ENCODE results near the gene APEX1.
"Not testable (repeated sequence)": the region's sequence is repeated elsewhere in the genome, so short reads cannot be mapped to it uniquely, and the experiment has no call there.

Gene APEX1

DNA sequence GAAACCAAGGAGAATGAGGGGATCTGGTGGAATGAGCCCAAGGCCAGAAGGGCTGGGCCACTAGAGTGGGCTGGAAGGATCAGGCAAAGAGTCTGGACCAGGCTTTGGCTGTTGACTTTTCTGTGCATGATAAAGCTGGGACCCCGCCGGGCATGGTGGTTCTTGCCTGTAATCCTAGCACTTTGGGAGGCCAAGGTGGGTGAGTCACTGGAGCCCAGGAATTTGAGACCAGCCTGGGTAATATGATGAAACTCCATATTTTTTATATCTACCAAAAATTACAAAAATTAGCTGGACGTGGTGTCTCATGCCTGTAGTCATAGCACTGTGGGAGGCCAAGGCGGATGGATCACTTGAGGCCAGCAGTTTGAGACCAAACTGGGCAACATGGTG is 18.7 kb upstream of the APEX1 start:
- DNase-seq, result no peak

- no peak for DNase-seq
Measured at GRCh38 chr14:20438664-20439063, 16.4 kb upstream of the APEX1 start.

- DNase-seq, result no peak
Measured at GRCh38 chr14:20440465-20440864, 14.6 kb upstream of the APEX1 start.

DNA sequence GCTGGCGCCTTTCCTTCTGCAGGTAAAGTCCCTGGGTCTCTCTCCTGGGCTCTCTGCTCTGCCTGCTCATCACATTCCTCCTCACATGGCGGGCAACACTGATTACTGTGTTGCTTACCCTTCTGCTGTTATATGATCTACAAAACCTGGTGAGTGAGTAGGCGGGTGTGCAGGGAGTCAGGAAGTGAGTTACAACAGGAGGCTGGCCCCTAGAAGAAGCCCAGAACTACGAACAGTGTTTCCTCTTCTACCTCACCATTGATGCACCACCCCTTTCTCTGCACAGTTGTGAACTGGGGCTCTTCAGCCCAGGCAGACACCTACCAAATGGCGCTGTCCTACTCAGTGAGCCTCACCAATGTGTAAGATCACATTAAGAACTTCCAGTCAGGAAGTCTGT is 14.1 kb upstream of the APEX1 start:
- DNase-seq, result no peak

- DNase-seq, result no peak
Measured at GRCh38 chr14:20441461-20441860, 13.6 kb upstream of the APEX1 start.

DNA sequence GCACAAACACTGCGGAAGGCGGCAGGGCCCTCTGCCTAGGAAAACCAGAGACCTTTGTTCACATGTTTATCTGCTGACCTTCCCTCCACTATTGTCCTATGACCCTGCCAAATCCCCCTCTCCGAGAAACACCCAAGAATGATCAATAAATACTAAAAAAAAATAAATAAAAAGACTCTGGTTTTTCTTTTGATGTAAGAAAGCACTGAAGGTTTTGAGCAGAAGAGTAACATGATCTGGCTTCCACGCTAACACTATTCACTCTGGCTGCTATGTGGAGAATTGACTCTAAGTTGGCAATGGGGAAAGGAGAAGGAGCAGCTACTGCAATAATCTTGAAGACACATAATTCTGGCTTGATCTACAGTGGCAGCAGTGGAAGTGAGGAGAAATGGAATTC is 11.4 kb upstream of the APEX1 start:
- DNase-seq, result not testable (repeated sequence)

DNA sequence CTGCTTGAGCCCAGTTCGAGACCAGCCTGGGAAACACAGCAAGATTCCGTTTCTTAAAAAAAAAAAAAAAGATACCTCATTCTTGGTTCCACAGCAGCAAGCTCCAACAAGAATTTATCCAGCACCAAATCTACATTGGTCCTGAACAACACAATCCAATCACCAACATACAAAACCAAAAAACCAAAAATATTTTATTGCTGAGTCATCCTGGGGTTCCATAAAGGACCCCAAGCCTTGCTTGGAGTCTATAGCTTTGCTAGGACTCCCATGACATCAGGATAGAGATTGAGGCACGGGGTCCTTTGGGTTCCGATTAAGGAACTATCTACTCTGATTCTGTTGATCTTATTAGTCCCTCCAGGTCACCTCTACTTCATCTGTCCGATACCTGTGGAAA is 8.1 kb upstream of the APEX1 start:
- DNase-seq, result no peak

GRCh38 chr14:20452831-20453230 is 2.2 kb upstream of the APEX1 start:
- DNase-seq, result not testable (repeated sequence)

GRCh38 chr14:20455355-20456300 is 602 bp downstream of the APEX1 start:
- peak; percentile 98 for DNase-seq

DNA sequence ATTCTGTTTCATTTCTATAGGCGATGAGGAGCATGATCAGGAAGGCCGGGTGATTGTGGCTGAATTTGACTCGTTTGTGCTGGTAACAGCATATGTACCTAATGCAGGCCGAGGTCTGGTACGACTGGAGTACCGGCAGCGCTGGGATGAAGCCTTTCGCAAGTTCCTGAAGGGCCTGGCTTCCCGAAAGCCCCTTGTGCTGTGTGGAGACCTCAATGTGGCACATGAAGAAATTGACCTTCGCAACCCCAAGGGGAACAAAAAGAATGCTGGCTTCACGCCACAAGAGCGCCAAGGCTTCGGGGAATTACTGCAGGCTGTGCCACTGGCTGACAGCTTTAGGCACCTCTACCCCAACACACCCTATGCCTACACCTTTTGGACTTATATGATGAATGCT is 1.9 kb downstream of the APEX1 start:
- DNase-seq, result no peak

DNA sequence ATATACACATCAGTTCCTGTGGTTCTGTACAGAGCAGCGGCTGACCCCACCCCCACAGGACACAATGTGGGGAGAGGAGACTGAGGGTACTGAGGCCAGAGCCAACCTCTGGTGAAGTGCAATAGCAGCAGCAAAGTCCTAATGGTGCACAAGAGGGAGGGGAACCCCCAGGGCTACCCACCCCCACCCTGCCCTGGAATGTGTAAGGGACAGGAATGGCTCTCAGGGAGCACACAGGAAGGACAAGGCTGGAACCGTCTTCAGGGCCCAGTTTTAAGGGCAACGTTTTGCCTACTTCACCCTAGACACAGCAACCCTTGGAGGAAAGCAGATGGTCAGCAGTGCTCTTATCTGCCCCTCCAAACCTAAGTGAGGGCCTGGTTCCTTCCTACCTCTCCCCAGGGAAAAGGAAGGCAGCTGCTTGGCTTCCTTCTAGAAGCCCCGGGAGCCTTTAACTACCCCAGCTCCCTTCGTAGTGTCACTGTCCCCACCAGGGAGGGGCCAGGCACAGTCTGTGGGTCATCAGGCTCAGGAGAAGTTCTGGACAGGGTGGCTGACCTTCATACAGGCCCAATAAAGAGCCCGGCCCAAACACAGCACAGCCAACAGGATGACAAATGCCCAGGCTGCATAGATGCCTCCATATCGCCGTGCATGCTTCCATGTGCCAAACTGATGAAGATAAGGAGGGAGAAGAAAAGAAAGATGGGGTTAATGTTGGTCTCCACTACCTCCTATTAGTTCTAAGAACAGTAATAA is 3.2 kb downstream of the APEX1 start:
- no peak for DNase-seq

DNA sequence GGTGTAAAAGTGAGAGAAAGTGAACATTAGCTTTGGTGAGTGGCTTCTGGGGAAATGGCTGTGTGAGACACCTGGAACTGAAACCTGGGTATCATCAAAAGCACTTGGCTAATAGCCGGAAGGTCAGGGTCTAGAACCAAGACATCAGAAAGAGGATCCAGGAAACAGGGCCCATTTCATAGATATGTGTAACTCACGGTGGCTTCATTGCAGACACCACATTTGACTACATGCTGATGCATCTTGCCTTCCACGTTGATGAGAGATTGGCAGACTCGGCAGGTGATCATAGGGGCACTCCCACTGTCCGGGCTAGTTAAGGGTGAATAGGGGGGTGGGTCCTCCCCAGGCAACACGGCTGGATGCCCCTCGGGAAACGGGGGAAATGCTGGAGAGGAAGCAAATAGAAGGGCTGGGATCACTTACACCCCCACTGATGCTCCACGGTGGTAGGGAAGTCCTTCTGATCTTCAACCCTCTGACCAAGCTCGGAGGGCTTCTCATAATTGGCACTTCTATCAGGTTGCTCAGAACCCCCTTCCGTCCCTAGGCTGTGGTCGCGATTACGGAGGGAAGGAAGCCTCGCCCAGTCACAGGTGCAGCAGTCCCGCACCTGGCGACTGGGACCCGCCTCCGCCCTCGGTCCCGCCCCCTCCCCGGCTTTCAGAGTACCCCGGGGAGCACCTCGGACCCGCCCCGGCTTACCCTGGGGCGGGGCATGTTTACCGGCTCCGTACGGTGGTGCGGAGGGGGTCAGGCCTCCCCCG is 5.6 kb downstream of the APEX1 start:
- no peak for DNase-seq

GRCh38 chr14:20461225-20462141 is 6.5 kb downstream of the APEX1 start, which contains the start of gene PIP4P1:
TSS of gene PIP4P1 (minus strand) at chr14:20461434. CDS start at chr14:20461325, 109 bp downstream.
- peak; percentile 100 for DNase-seq

DNA sequence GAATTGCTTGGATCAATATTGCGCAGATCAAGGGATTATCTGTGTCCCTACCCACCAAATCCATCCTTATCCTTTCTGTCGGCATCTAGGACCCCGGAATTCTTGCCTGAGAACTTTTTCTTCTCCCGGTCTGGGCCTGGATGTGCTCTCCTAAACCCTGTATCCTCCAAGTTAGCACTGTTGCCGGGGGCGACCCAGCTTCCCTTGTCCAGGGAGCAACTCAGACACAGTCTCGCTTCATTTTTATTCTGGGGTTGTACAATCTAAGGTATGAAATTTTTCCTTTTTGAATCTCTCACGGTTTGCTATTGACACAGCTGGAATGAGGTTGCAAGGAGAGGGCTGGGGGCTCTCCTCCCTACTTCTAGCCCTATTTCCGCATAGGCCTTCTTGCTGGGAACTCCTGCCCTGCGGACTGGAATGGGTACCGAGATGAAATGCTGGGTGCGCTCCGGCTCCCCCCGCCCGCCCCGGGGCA is 13.8 kb downstream of the APEX1 start:
- no peak for DNase-seq

DNA sequence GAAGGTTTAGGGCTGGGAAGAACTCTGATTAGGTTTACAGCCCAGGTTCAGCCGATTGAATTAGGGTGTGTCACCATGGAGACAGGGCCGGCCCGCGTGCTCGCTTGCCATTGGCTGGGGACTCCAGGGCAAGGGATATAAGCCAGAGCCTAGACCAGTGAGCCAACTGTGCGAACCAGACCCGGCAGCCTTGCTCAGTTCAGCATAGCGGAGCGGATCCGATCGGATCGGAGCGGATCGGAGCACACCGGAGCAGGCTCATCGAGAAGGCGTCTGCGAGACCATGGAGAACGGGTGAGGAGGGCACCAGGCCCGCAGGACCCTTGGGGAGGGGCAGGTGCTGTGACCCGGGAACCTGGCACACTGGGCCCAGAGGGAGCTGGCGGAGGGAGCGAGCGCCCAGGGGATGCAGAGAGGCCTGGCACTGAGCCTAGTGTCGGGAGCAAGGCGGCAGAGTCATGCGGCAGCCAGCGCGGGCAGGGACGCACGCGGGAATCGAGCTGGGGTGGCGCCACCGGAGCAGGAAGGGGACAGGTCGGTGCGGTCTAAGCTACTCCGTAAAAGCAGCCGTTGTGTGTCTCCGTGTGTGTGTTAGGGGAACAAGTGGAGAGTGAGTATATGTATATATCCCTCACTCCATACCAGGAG is 14.3 kb downstream of the APEX1 start, which contains the start of gene PNP:
PNP (plus strand) TSS at position 165 of the 648 bp plus-strand sequence; CDS start at position 284, 119 bp downstream.
- DNase-seq, result peak; percentile 89

- peak; percentile 46 for DNase-seq
Measured at GRCh38 chr14:20469890-20470602, 15.0 kb downstream of the APEX1 start.

DNA sequence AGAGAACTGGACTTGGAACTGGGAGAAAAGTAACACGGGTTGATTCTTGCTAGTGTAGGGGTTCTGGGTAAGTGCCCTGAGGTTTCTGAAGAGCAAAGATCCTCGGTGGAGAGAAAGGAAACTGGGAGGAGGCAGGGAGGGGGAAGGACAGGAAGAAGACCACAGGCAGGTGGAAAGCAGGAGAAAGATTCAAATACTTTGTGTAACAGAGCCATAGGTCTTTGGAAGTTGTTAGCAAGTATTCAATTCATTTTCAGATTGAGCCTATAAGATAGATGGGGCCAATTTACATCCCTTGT is 15.5 kb downstream of the APEX1 start:
- DNase-seq, result no peak

DNA sequence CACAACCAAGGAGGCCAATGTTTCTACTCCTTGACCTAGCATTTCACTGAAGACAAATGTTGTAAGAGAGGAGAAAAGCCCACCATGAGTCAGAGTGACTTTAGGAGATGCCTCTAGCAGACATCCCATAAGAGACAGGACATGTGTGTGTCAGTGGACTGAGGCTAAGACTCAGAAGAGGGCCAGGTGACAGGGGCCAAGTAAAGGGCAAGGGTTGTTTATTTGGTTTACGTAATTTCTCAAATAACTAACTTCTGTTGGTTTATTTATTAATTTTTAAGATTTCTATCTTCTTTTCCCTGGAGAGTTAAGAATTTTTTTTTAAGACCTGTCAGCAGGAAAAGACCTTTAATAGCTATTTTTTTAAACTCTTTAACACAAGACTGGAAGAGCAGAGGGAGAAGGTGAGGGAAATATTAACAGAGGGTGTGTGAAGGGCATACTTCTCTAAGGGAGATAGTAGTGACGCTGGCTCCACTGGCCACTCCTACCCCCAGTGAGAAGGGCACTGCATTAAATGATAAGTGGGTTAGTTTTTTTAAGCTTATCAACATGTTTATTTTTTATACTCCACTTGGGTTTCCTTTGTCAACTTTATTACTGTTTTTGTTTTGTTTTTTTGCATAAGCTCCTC is 17.6 kb downstream of the APEX1 start:
- DNase-seq, result no peak

DNA sequence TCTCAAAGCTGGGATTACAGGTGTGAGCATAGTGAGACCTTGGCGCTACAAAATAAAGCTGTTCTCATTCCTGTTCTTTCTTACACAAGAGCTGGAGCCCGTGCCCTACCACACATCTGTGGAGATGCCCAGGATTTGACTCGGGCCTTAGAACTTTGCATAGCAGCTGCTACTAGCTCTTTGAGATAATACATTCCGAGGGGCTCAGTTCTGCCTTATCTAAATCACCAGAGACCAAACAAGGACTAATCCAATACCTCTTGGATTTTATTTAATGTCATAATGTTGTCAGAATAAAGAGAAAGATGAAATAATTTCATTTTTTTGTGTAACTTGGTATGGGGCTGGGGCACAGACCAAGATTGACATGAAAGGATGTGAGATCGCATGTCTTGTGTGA is 21.8 kb downstream of the APEX1 start:
- no peak for DNase-seq

- no peak for DNase-seq
Measured at GRCh38 chr14:20477211-20477876, 22.3 kb downstream of the APEX1 start.
